ENCODE measurements around the gene CAMSAP1. TPM values are rescaled to one million over a fixed set of nuclear protein-coding genes. Genes with fewer than 3 reads are reported as not detected.
A peak's percentile ranks its signal among the peaks of the same experiment; 100 is the strongest.

Gene CAMSAP1
- total RNA-seq, 1 donor from 2014 or later: 80.8 TPM

DNA sequence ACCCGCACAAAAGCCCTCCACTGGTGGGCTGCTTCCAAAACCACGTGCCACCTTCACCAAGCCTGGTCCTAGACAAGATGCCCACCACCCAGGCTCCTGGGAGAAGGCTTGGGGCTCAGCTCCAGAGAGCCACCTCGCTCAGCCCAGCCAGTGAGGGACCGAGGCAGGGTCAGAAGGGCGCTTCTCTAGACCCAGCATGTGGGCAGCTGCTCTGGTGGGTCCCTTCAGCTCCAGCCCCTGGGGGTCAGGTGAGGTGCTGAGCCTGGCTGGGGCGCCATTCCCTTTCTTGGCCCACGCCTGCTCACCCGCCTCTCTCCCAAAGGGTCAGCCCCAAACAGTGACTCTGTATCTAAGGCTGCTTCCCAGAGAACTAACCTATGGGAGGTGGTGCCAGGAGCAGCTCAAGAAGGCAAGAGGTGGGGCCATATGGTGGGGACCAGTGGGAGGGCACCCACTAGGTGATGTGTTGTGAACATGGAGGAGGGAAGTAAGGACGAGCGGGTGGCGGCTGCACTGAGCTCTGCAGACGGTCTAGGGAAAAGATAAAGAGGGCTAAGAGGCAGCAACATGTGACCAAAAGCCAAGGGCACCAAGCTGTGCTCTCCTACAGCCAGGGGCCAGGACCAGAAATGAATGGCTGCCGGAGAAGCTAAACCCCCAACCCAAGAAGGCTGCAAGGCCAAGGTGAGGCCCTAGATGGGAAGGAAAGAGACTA, 79.3 kb downstream of the CAMSAP1 start:
- TF ChIP-seq, protein P1, sequence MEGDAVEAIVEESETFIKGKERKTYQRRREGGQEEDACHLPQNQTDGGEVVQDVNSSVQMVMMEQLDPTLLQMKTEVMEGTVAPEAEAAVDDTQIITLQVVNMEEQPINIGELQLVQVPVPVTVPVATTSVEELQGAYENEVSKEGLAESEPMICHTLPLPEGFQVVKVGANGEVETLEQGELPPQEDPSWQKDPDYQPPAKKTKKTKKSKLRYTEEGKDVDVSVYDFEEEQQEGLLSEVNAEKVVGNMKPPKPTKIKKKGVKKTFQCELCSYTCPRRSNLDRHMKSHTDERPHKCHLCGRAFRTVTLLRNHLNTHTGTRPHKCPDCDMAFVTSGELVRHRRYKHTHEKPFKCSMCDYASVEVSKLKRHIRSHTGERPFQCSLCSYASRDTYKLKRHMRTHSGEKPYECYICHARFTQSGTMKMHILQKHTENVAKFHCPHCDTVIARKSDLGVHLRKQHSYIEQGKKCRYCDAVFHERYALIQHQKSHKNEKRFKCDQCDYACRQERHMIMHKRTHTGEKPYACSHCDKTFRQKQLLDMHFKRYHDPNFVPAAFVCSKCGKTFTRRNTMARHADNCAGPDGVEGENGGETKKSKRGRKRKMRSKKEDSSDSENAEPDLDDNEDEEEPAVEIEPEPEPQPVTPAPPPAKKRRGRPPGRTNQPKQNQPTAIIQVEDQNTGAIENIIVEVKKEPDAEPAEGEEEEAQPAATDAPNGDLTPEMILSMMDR (conservative IDR thresholded peaks at IDR 0.05): no peak
- H3K9me3 Mint-ChIP-seq: no peaks in the 10 kb centered on the region
- H3K4me1 Mint-ChIP-seq: peaks cover 5% of the 10 kb centered on the region
- no peak overlapping the region for H3K27ac Mint-ChIP-seq (ENCODE audit: unreplicated experiment)
- no peak for DNase-seq (ENCODE audit: low read depth, low spot score)
- peaks cover 15% of the 10 kb centered on the region for H3K36me3 Mint-ChIP-seq (ENCODE audit: low read depth)
- H3K27me3 Mint-ChIP-seq (ENCODE audit: low read depth): no peaks in the 10 kb centered on the region
- H3K4me3 Mint-ChIP-seq: no peak overlapping the region

DNA sequence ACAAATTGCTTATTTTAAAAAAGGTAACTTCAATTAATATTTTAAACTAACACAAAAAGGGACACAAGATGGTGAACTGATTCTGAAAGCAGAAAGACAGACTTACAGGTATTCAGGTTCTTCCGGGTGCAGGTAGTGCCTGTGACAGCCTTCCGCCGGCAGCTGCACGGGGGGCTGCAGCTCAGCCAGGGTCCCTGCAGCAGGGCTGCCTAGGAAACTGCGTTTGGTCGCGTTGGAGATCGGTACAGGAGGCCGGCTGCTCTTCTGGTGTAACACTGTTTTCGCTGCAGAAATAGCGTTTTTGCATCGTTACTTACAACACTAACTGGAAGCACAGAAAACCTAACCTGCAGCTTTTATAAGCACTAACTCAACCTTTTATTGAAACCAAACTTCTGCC, 80.0 kb downstream of the CAMSAP1 start:
- Mint-ChIP-seq H3K4me3 (no peak overlapping the region), H3K4me1 (peaks cover 5% of the 10 kb centered on the region), H3K27me3 (ENCODE audit: low read depth) (no peaks in the 10 kb centered on the region), H3K27ac (ENCODE audit: unreplicated experiment) (no peak overlapping the region), H3K9me3 (no peaks in the 10 kb centered on the region), H3K36me3 (ENCODE audit: low read depth) (peaks cover 19% of the 10 kb centered on the region)
- no peak for DNase-seq (ENCODE audit: low read depth, low spot score)
- TF ChIP-seq, protein P1 (conservative IDR thresholded peaks at IDR 0.05): no peak

DNA sequence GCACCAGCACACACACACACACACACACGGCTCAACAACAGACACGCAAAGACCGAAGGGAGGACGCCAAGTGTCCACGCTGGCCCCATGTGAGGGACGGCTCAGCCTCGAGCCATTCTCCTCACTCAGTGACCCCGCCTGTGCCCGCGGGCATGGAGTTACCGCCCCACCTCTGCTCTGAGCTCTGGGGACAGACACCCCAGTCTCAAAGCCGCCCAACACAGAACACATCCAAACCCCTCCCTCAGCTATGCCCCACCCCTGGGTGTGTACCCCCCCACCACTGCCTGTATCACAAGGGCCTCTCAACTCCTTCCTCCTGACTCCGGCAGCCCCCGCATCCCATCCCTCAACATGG, 81.2 kb downstream of the CAMSAP1 start:
- peaks cover 5% of the 10 kb centered on the region for H3K4me1 Mint-ChIP-seq
- TF ChIP-seq, protein P1 (conservative IDR thresholded peaks at IDR 0.05): no peak
- H3K9me3 Mint-ChIP-seq: no peaks in the 10 kb centered on the region
- DNase-seq (ENCODE audit: low read depth, low spot score): no peak
- H3K27ac Mint-ChIP-seq (ENCODE audit: unreplicated experiment): no peak overlapping the region
- no peaks in the 10 kb centered on the region for H3K27me3 Mint-ChIP-seq (ENCODE audit: low read depth)
- H3K4me3 Mint-ChIP-seq: no peak overlapping the region
- peaks cover 22% of the 10 kb centered on the region for H3K36me3 Mint-ChIP-seq (ENCODE audit: low read depth)

DNA sequence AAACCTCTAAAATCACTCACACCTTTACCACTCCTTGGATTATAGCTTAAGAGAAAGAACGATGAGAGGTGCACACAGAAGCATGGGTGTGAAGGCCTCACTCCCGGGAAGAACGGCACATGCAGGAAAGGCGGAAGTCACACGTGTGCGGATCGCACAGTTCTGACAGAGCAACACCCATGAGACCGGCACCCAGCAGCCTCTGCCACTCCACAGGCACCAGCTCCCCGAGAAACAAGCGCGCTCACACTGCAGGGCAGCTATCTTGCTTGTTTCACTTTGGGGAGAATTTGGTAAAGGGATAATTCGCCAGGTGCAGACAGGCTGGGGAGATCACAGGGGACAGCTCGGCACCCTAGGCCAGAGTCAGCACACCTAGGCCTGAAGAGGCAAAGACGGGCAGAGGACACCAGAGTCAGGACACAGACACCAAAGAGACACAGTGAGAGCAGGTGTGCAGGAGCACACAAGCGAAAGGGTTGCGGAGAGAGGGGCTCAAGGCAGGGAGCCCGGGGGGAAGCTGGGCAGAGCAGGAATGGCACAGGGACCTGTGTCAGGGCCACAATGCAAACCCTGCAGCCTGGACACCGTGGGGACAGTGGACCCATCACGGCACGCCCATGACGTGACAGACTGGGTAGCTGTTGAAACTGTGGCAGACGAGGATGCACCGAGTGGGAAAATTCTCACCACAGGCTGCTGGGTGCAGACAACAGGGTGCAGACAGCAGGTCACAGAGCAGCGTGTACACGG, 81.7 kb downstream of the CAMSAP1 start:
- Mint-ChIP-seq H3K27ac (ENCODE audit: unreplicated experiment) (no peak overlapping the region), H3K4me1 (peaks cover 4% of the 10 kb centered on the region), H3K27me3 (ENCODE audit: low read depth) (no peaks in the 10 kb centered on the region), H3K9me3 (no peaks in the 10 kb centered on the region), H3K4me3 (no peak overlapping the region), H3K36me3 (ENCODE audit: low read depth) (peaks cover 24% of the 10 kb centered on the region)
- TF ChIP-seq, protein P1 (conservative IDR thresholded peaks at IDR 0.05): no peak
- DNase-seq (ENCODE audit: low read depth, low spot score): no peak

DNA sequence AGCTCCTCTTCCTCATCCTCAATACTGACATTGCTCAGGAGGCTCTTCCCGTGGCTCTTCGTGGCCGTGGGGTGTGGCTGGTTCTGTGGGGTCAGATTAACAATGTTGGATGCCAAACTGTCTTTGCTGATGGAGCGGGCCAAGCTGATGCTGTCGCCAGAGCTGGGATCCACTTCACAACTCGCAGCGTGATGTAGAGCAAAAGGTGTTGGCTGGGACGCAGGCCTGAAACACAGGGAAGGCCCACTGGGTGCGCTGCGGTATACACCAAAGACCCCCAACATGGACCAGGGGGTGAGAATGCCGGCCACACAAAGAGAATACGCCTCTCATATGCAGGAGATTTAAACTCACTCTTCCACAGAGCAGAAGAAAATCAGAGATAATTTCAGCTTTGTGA, 84.3 kb downstream of the CAMSAP1 start:
- Mint-ChIP-seq H3K36me3 (ENCODE audit: low read depth) (peaks cover 22% of the 10 kb centered on the region), H3K27ac (ENCODE audit: unreplicated experiment) (peak overlapping the region; percentile 75)

More for the DNA sequence above, 84.3 kb downstream of the CAMSAP1 start:
- no peak overlapping the region for H3K4me3 Mint-ChIP-seq
- TF ChIP-seq, protein P1 (conservative IDR thresholded peaks at IDR 0.05): no peak
- H3K9me3 Mint-ChIP-seq: no peaks in the 10 kb centered on the region
- H3K4me1 Mint-ChIP-seq: no peaks in the 10 kb centered on the region
- no peaks in the 10 kb centered on the region for H3K27me3 Mint-ChIP-seq (ENCODE audit: low read depth)
- no peak for DNase-seq (ENCODE audit: low read depth, low spot score)
